ENCODE data around the gene ZNF407. TPM values are rescaled to one million over a fixed set of nuclear protein-coding genes. Genes with fewer than 3 reads are reported as not detected.

Gene ZNF407
- total RNA-seq, 2 experiments from 2014 or later = 16.6 to 17.0 TPM

GRCh38 chr18:74613381-74613780 is 15.7 kb downstream of the ZNF407 start:
- Mint-ChIP-seq H3K27me3 (ENCODE audit: low read depth) (no peaks in the 10 kb centered on the region), H3K27ac (no peak overlapping the region), H3K4me3 (no peak overlapping the region), H3K36me3 (ENCODE audit: low read depth) (no peaks in the 10 kb centered on the region), H3K9me3 (ENCODE audit: insufficient read depth) (no peaks in the 10 kb centered on the region), H3K4me1 (ENCODE audit: low read depth) (peaks cover 4% of the 10 kb centered on the region)
- no peak for ATAC-seq
- ChIA-PET CTCF (interaction anchor here (1.2 kb wide), 1 partner anchor 10 kb away, joined by 3 read pairs; no protein-coding TSS in a partner anchor), POLR2A (no interaction called here)
- DNase-seq = no peak

DNA sequence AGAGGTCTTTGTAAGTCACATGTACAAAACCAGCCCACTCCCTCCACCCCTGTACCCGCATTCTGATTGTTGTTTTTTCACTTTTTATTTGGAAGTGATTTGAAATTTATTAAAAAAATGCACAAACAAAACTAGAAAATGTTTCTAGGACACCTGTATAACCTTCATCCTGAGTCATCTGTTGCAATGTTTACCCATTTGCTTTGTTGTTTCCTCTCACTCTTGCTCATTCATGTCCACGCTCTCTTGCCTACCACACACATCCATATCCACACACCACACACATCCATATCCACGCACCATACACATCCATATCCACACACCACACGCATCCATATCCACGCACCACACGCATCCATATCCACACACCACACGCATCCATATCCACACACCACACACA is 18.8 kb downstream of the ZNF407 start:
- DNase-seq = no peak
- CTCF ChIA-PET = no interaction called here
- ATAC-seq = no peak
- H3K4me3 Mint-ChIP-seq = no peak overlapping the region
- no peaks in the 10 kb centered on the region for H3K9me3 Mint-ChIP-seq (ENCODE audit: insufficient read depth)
- POLR2A ChIA-PET = no interaction called here
- no peaks in the 10 kb centered on the region for H3K36me3 Mint-ChIP-seq (ENCODE audit: low read depth)
- H3K27me3 Mint-ChIP-seq (ENCODE audit: low read depth) = no peaks in the 10 kb centered on the region
- H3K27ac Mint-ChIP-seq = no peak overlapping the region
- H3K4me1 Mint-ChIP-seq (ENCODE audit: low read depth) = no peaks in the 10 kb centered on the region

DNA sequence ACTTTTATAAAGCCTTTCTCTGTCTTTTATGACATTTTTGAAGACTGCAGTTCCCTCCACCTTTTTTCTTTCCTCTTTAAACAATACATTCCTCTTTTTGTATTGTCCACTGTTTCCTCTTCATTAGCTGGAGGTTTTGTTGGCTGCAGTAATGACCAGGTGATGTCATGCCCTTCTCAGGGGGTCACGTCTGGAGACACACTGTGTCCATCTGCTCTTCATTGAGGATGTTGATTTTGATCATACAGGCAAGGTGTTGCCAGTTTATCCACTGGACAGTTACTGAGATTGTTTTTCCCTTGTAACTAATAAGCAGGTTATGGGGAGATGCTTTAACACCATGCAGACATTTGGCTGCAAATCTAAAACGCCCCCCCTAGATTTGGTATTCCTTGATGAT is 19.8 kb downstream of the ZNF407 start:
- Mint-ChIP-seq H3K4me3 (no peak overlapping the region), H3K36me3 (ENCODE audit: low read depth) (no peaks in the 10 kb centered on the region), H3K4me1 (ENCODE audit: low read depth) (no peaks in the 10 kb centered on the region), H3K9me3 (ENCODE audit: insufficient read depth) (no peaks in the 10 kb centered on the region), H3K27me3 (ENCODE audit: low read depth) (no peaks in the 10 kb centered on the region), H3K27ac (no peak overlapping the region)
- no peak for ATAC-seq
- no peak for DNase-seq
- ChIA-PET POLR2A (no interaction called here), CTCF (no interaction called here)

GRCh38 chr18:74622072-74622471 is 24.4 kb downstream of the ZNF407 start:
- Mint-ChIP-seq H3K9me3 (ENCODE audit: insufficient read depth) (no peaks in the 10 kb centered on the region), H3K27ac (no peak overlapping the region), H3K36me3 (ENCODE audit: low read depth) (no peaks in the 10 kb centered on the region), H3K27me3 (ENCODE audit: low read depth) (no peaks in the 10 kb centered on the region), H3K4me1 (ENCODE audit: low read depth) (no peaks in the 10 kb centered on the region), H3K4me3 (no peak overlapping the region)
- CTCF ChIA-PET = interaction anchor here (1.1 kb wide), 1 partner anchor 30 kb away, joined by 3 read pairs; no protein-coding TSS in a partner anchor
- ATAC-seq (no peak), DNase-seq (no peak)
- POLR2A ChIA-PET = no interaction called here

DNA sequence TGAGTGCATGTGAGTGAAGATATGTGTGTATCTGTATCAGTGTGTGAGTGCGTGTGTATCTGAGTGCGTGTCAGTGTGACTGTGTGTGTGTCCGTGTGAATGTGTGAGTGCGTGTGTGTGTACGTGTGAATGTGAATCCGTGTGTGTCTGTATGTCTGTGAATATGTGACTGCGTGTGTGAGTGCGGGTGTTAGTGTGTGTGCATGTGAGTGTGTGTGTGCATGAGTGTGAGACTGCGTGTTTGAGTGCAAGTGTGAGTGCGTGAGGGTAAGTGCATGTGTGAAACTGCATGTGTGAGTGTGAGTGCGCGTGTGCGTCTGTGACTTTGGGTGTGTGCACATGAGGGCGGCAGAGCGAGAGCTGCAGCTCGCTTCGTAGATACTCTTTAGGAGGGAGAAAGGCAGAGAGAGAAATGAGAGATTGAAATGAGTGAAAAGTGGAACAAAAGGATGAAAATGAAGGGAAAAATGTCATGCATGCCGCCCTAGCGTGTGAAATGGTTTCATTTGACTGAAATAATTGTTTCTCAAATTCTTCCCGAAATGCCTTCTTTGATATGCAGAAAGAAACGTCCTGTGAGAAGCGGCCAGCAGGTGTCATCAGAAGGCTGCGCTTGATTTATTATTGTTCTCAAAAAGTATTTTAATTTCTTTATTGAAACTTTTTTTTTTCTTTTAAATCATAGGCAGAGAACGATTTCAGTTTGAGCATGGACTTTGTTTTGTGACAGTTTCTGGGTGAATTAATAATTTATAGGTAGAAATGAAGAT is 25.6 kb downstream of the ZNF407 start:
- Mint-ChIP-seq H3K27ac (no peak overlapping the region), H3K36me3 (ENCODE audit: low read depth) (no peaks in the 10 kb centered on the region), H3K4me3 (no peak overlapping the region), H3K27me3 (ENCODE audit: low read depth) (no peaks in the 10 kb centered on the region), H3K4me1 (ENCODE audit: low read depth) (no peaks in the 10 kb centered on the region), H3K9me3 (ENCODE audit: insufficient read depth) (no peaks in the 10 kb centered on the region)
- CTCF ChIA-PET = interaction anchor here (0.7 to 1.9 kb wide), 6 partner anchors 8 to 26 kb away, joined by 3 to 6 read pairs (median 3); no protein-coding TSS in a partner anchor
- POLR2A ChIA-PET = interaction anchor here (1.4 kb wide), 1 partner anchor 25 kb away, joined by 4 read pairs; no protein-coding TSS in a partner anchor
- no peak for DNase-seq
- no peak for ATAC-seq

GRCh38 chr18:74624466-74624865 is 26.8 kb downstream of the ZNF407 start:
- no peak for ATAC-seq

GRCh38 chr18:74625157-74625556 is 27.5 kb downstream of the ZNF407 start:
- Mint-ChIP-seq H3K27ac (no peak overlapping the region), H3K36me3 (ENCODE audit: low read depth) (no peaks in the 10 kb centered on the region), H3K27me3 (ENCODE audit: low read depth) (no peaks in the 10 kb centered on the region), H3K9me3 (ENCODE audit: insufficient read depth) (no peaks in the 10 kb centered on the region), H3K4me1 (ENCODE audit: low read depth) (no peaks in the 10 kb centered on the region), H3K4me3 (no peak overlapping the region)
- CTCF ChIA-PET = interaction anchor here (1.9 kb wide), 1 partner anchor 15 kb away, joined by 5 read pairs; no protein-coding TSS in a partner anchor
- ATAC-seq = no peak
- no peak for DNase-seq
- POLR2A ChIA-PET = no interaction called here

More at GRCh38 chr18:74624466-74624865, 26.8 kb downstream of the ZNF407 start:
- no peaks in the 10 kb centered on the region for H3K36me3 Mint-ChIP-seq (ENCODE audit: low read depth)
- ChIA-PET POLR2A (interaction anchor here (1.4 kb wide), 1 partner anchor 26 kb away, joined by 4 read pairs; no protein-coding TSS in a partner anchor), CTCF (interaction anchor here (1.0 to 1.9 kb wide), 4 partner anchors 9 to 25 kb away, joined by 3 to 6 read pairs (median 4); no protein-coding TSS in a partner anchor)
- no peak overlapping the region for H3K4me3 Mint-ChIP-seq
- H3K27me3 Mint-ChIP-seq (ENCODE audit: low read depth) = no peaks in the 10 kb centered on the region
- H3K9me3 Mint-ChIP-seq (ENCODE audit: insufficient read depth) = no peaks in the 10 kb centered on the region
- H3K4me1 Mint-ChIP-seq (ENCODE audit: low read depth) = no peaks in the 10 kb centered on the region
- DNase-seq = no peak
- no peak overlapping the region for H3K27ac Mint-ChIP-seq

- Mint-ChIP-seq H3K27ac (no peak overlapping the region), H3K9me3 (ENCODE audit: insufficient read depth) (no peaks in the 10 kb centered on the region), H3K4me1 (ENCODE audit: low read depth) (peaks cover 10% of the 10 kb centered on the region), H3K27me3 (ENCODE audit: low read depth) (no peaks in the 10 kb centered on the region), H3K36me3 (ENCODE audit: low read depth) (no peaks in the 10 kb centered on the region), H3K4me3 (no peak overlapping the region)
- DNase-seq (no peak), ATAC-seq (no peak)
- POLR2A ChIA-PET = no interaction called here
- CTCF ChIA-PET = interaction anchor here (1.0 kb wide), 1 partner anchor 10 kb away, joined by 3 read pairs; no protein-coding TSS in a partner anchor
These were observed 28.6 kb downstream of the ZNF407 start for GRCh38 chr18:74626049-74626874.

GRCh38 chr18:74630804-74631203 is 33.1 kb downstream of the ZNF407 start:
- Mint-ChIP-seq H3K4me1 (ENCODE audit: low read depth) (peaks cover 28% of the 10 kb centered on the region), H3K36me3 (ENCODE audit: low read depth) (peaks cover 29% of the 10 kb centered on the region), H3K27me3 (ENCODE audit: low read depth) (no peaks in the 10 kb centered on the region), H3K4me3 (peak overlapping the region; percentile 1), H3K9me3 (ENCODE audit: insufficient read depth) (no peaks in the 10 kb centered on the region), H3K27ac (peak overlapping the region; percentile 90)
- ATAC-seq (no peak), DNase-seq (no peak)
- POLR2A ChIA-PET = interaction anchor here (1.1 to 3.5 kb wide), 3 partner anchors 33 to 580 kb away, joined by 3 to 23 read pairs (median 5); partner anchors contain the start of genes TSHZ1 and ZNF407
- CTCF ChIA-PET = interaction anchor here (2.0 kb wide), 1 partner anchor 22 kb away, joined by 9 read pairs; no protein-coding TSS in a partner anchor

DNA sequence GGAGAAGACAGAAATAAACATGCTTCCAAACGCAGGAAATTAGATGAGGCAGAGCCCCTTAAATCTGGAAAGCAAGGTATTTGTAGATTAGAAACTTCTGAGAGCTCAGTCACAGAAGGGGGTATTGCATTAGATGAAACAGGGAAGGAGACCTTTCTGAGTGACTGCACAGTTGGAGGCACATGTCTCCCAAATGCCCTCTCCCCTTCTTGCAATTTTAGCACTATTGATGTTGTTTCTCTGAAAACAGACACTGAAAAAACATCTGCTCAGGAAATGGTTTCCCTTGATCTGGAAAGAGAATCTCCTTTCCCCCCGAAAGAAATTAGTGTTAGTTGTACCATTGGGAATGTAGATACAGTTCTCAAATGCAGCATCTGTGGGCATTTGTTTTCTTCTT is 33.5 kb downstream of the ZNF407 start:
- Mint-ChIP-seq H3K4me3 (peak overlapping the region; percentile 65), H3K4me1 (ENCODE audit: low read depth) (peaks cover 28% of the 10 kb centered on the region), H3K9me3 (ENCODE audit: insufficient read depth) (no peaks in the 10 kb centered on the region), H3K36me3 (ENCODE audit: low read depth) (peaks cover 29% of the 10 kb centered on the region), H3K27ac (peak overlapping the region; percentile 90), H3K27me3 (ENCODE audit: low read depth) (no peaks in the 10 kb centered on the region)
- POLR2A ChIA-PET = interaction anchor here (0.6 to 3.5 kb wide), 4 partner anchors 33 to 579 kb away, joined by 3 to 23 read pairs (median 4); partner anchors contain the start of genes TSHZ1 and ZNF407
- no peak for DNase-seq
- ATAC-seq = peak; percentile 21
- CTCF ChIA-PET = interaction anchor here (0.7 to 2.0 kb wide), 3 partner anchors 8 to 22 kb away, joined by 3 to 9 read pairs (median 3); no protein-coding TSS in a partner anchor

GRCh38 chr18:74631623-74632350 is 34.1 kb downstream of the ZNF407 start:
- peak overlapping the region; percentile 65 for H3K4me3 Mint-ChIP-seq
- ChIA-PET CTCF (interaction anchor here (0.7 to 2.0 kb wide), 5 partner anchors 8 to 33 kb away, joined by 3 to 9 read pairs (median 4); no protein-coding TSS in a partner anchor), POLR2A (interaction anchor here (0.6 to 3.5 kb wide), 3 partner anchors 34 to 439 kb away, joined by 3 to 23 read pairs (median 5); partner anchors contain the start of gene ZNF407)
- H3K4me1 Mint-ChIP-seq (ENCODE audit: low read depth) = peaks cover 28% of the 10 kb centered on the region
- DNase-seq = peak; percentile 44
- H3K9me3 Mint-ChIP-seq (ENCODE audit: insufficient read depth) = no peaks in the 10 kb centered on the region
- peak; percentile 90 for ATAC-seq
- H3K36me3 Mint-ChIP-seq (ENCODE audit: low read depth) = peaks cover 29% of the 10 kb centered on the region
- H3K27me3 Mint-ChIP-seq (ENCODE audit: low read depth) = no peaks in the 10 kb centered on the region
- H3K27ac Mint-ChIP-seq = peak overlapping the region; percentile 90
